H1 (cell line): ENCODE results near the gene HTR1B. TPM values are rescaled to one million over a fixed set of nuclear protein-coding genes. Genes with fewer than 3 reads are reported as not detected.

ENCODE experiments used
- CTCF ChIA-PET: fragments of 300-600 bp; sonication (Branson Sonifier 250); formaldehyde crosslinking; loops from one replicate; lab custom pipeline; 2021; ENCODE audit not compliant: partially characterized antibody; lab: Charles Lee
- POLR2A ChIA-PET: fragments of 300-600 bp; sonication (Branson Sonifier 250); formaldehyde crosslinking; loops from one replicate; lab custom pipeline; 2021; ENCODE audit warnings: inconsistent platforms; ENCODE audit not compliant: partially characterized antibody; lab: Charles Lee
- DNase-seq, 2 experiments: peaks; one replicate each; pipeline versions ENCODE4 v3.0.0 to v3.0.0-alpha.2; 2010 to 2022; ENCODE audit warnings: low spot score in 2 of 2, low read depth in 1 of 2, mixed read lengths in 1 of 2
- FAIRE-seq: peaks from 2 replicates; lab custom pipeline; 2011; peaks lifted over from hg19 to GRCh38; lab: Jason Lieb, UNC
- H2AFZ ChIP-seq: 2 replicates; pipeline ENCODE4 v1.8.1; 2012; ENCODE audit warnings: low read length, inconsistent platforms
- H2AK5ac ChIP-seq: 2 replicates; pipeline ENCODE4 v1.6.1; 2013; ENCODE audit warnings: low read depth, low read length
- H2BK120ac ChIP-seq: replicated peaks from 2 replicates; pipeline ENCODE3; 2013; ENCODE audit warnings: low read depth, low read length, inconsistent platforms
- H2BK12ac ChIP-seq: 2 replicates; pipeline ENCODE4 v1.6.1; 2013; ENCODE audit warnings: low read depth, low read length
- H2BK15ac ChIP-seq: 2 replicates; pipeline ENCODE4 v1.6.1; 2013; ENCODE audit warnings: low read length
- H2BK20ac ChIP-seq: 2 replicates; pipeline ENCODE4 v1.6.1; 2013; ENCODE audit warnings: low read length
- H2BK5ac ChIP-seq: 2 replicates; pipeline ENCODE4 v1.6.1; 2013; ENCODE audit warnings: low read depth, low read length
- H3K14ac ChIP-seq: 2 replicates; pipeline ENCODE4 v1.6.1; 2013; ENCODE audit warnings: inconsistent platforms; ENCODE audit not compliant: insufficient read length
- H3K18ac ChIP-seq: 2 replicates; pipeline ENCODE4 v1.6.1; 2013; ENCODE audit warnings: low read length; ENCODE audit errors: extremely low read depth
- H3K23ac ChIP-seq: 2 replicates; pipeline ENCODE4 v1.6.1; 2013; ENCODE audit warnings: inconsistent platforms; ENCODE audit not compliant: insufficient read length
- H3K23me2 ChIP-seq: 2 replicates; pipeline ENCODE4 v1.6.1; 2013; ENCODE audit warnings: low read depth, low read length
- H3K27ac ChIP-seq: 2 replicates; pipeline ENCODE4 v1.6.1; 2011; ENCODE audit warnings: low read depth, low read length, inconsistent platforms
- H3K27me3 ChIP-seq, 4 experiments: replicated peaks in 1 of 4; 1 replicate in 1 of 4; 2 replicates in 3 of 4; pipeline versions ENCODE4 v1.6.1 to v1.8.1; 2011 to 2013; ENCODE audit warnings: low read length in 3 of 4, mild to moderate bottlenecking in 3 of 4, inconsistent platforms in 2 of 4, mixed read lengths in 2 of 4, moderate library complexity in 1 of 4; ENCODE audit not compliant: control insufficient read depth in 3 of 4, insufficient read depth in 3 of 4; ENCODE audit errors: extremely low read depth in 1 of 4
- H3K36me3 ChIP-seq, 4 experiments: 2 replicates each; pipeline versions ENCODE4 v1.6.1 to v1.8.1; 2011 to 2013; ENCODE audit warnings: mild to moderate bottlenecking in 4 of 4, low read length in 3 of 4, moderate library complexity in 2 of 4, control low read depth in 1 of 4, inconsistent platforms in 1 of 4; ENCODE audit not compliant: insufficient read depth in 4 of 4, control insufficient read depth in 2 of 4
- H3K4ac ChIP-seq: replicated peaks from 2 replicates; pipeline ENCODE3; 2013; ENCODE audit warnings: low read length, low read depth, mixed read lengths, inconsistent platforms; ENCODE audit not compliant: insufficient read length
- H3K4me1 ChIP-seq, 4 experiments: replicated peaks in 1 of 4; 1 replicate in 1 of 4; 2 replicates in 3 of 4; pipeline versions ENCODE4 v1.6.1 to v1.8.1; 2011 to 2013; ENCODE audit warnings: low read length in 3 of 4, inconsistent platforms in 2 of 4, mixed read lengths in 1 of 4; ENCODE audit not compliant: insufficient read depth in 4 of 4, control insufficient read depth in 3 of 4
- H3K4me2 ChIP-seq, 2 experiments: 2 replicates each; pipeline versions ENCODE4 v1.6.1 to v1.8.1; 2011 to 2013; ENCODE audit warnings: low read depth in 2 of 2, low read length in 2 of 2, control low read depth in 1 of 2, inconsistent platforms in 1 of 2, mild to moderate bottlenecking in 1 of 2; ENCODE audit not compliant: insufficient read depth in 1 of 2
- H3K4me3 ChIP-seq, 4 experiments: fragments of 200-600, 300-600 bp in 1 of 4; sonication (generic), shearing (Covaris generic), sonication (Bioruptor Twin) in 1 of 4; 2 replicates each; pipeline versions ENCODE4 v1.5.1 to v1.8.1; 2011 to 2016; ENCODE audit warnings: low read length in 4 of 4, low read depth in 3 of 4, control low read depth in 2 of 4, inconsistent platforms in 2 of 4, mild to moderate bottlenecking in 2 of 4, mixed read lengths in 1 of 4, moderate library complexity in 1 of 4; ENCODE audit not compliant: insufficient read depth in 2 of 4; ENCODE audit errors: extremely low read depth in 1 of 4
- H3K56ac ChIP-seq: replicated peaks from 2 replicates; pipeline ENCODE3; 2013; ENCODE audit warnings: low read depth, mild to moderate bottlenecking, mixed read lengths, low read length, inconsistent platforms; ENCODE audit not compliant: insufficient read length
- H3K79me1 ChIP-seq: 2 replicates; pipeline ENCODE4 v1.6.1; 2013; ENCODE audit warnings: low read depth, low read length, control low read depth
- H3K79me2 ChIP-seq, 2 experiments: 2 replicates each; pipeline versions ENCODE4 v1.6.1 to v1.8.1; 2012 to 2013; ENCODE audit warnings: low read length in 2 of 2, mild to moderate bottlenecking in 2 of 2, inconsistent platforms in 1 of 2; ENCODE audit not compliant: insufficient read depth in 2 of 2, control insufficient read depth in 1 of 2
- H3K9ac ChIP-seq, 4 experiments: replicated peaks in 1 of 4; 1 replicate in 1 of 4; 2 replicates in 3 of 4; pipeline versions ENCODE4 v1.6.1 to v1.8.1; 2011 to 2013; ENCODE audit warnings: low read depth in 3 of 4, low read length in 3 of 4, control low read depth in 2 of 4, mild to moderate bottlenecking in 2 of 4, moderate library complexity in 2 of 4, inconsistent platforms in 1 of 4; ENCODE audit errors: extremely low read depth in 1 of 4
- H3K9me3 ChIP-seq, 2 experiments: 2 replicates each; pipeline versions ENCODE4 v1.6.1 to v1.8.1; 2012 to 2013; ENCODE audit warnings: mild to moderate bottlenecking in 2 of 2, moderate library complexity in 2 of 2, control low read depth in 1 of 2, inconsistent platforms in 1 of 2, low read depth in 1 of 2, low read length in 1 of 2, mixed read lengths in 1 of 2; ENCODE audit not compliant: insufficient read depth in 2 of 2
- H4K20me1 ChIP-seq, 2 experiments: replicated peaks in 1 of 2; 2 replicates each; pipeline versions ENCODE3 to v1.8.1; 2011 to 2013; ENCODE audit warnings: inconsistent platforms in 2 of 2, low read length in 2 of 2, mild to moderate bottlenecking in 1 of 2; ENCODE audit not compliant: insufficient read depth in 2 of 2, control insufficient read depth in 1 of 2
- H4K5ac ChIP-seq: 2 replicates; pipeline ENCODE4 v1.6.1; 2013; ENCODE audit warnings: low read length, low read depth, mixed read lengths, inconsistent platforms; ENCODE audit not compliant: insufficient read length
- H4K8ac ChIP-seq: 2 replicates; pipeline ENCODE4 v1.8.0; 2013; ENCODE audit warnings: mild to moderate bottlenecking, moderate library complexity, low read length, inconsistent platforms; ENCODE audit not compliant: insufficient read depth; ENCODE audit errors: extremely low read depth
- H4K91ac ChIP-seq: replicated peaks from 2 replicates; pipeline ENCODE3; 2013; ENCODE audit warnings: low read length, mixed read lengths, inconsistent platforms; ENCODE audit not compliant: insufficient read length
- BACH1 ChIP-seq: IDR thresholded peaks from 2 replicates; pipeline ENCODE4 v1.6.1; 2012; ENCODE audit warnings: low read length, improper control_type of control experiment
- CHD1 ChIP-seq: IDR thresholded peaks from 2 replicates; pipeline ENCODE4 v1.6.1; 2012; ENCODE audit warnings: low read depth, low read length, improper control_type of control experiment
- CTBP2 ChIP-seq: IDR thresholded peaks from 2 replicates; pipeline ENCODE4 v1.7.0; 2011; ENCODE audit warnings: borderline replicate concordance, mild to moderate bottlenecking, moderate library complexity, mixed read lengths, low read length; ENCODE audit not compliant: insufficient read depth, insufficient read length
- EGR1 ChIP-seq: IDR thresholded peaks from 2 replicates; pipeline ENCODE4 v1.6.1; 2011; ENCODE audit warnings: low read depth, low read length, borderline replicate concordance
- NRF1 ChIP-seq: IDR thresholded peaks from 2 replicates; pipeline ENCODE4 v1.6.1; 2011; ENCODE audit warnings: mild to moderate bottlenecking, low read depth, low read length, improper control_type of control experiment
- PHF8 ChIP-seq: fragments of 200-600 bp; sonication (generic); conservative IDR thresholded peaks from 2 replicates; pipeline ENCODE4 v1.7.1; 2012; ENCODE audit warnings: low read depth, mild to moderate bottlenecking, inconsistent platforms, low read length, moderate library complexity
- POLR2AphosphoS5 ChIP-seq: IDR thresholded peaks from 2 replicates; pipeline ENCODE4 v1.6.1; 2011; ENCODE audit warnings: low read depth, low read length
- SIN3A ChIP-seq, 2 experiments: IDR thresholded peaks in 1 of 2; conservative IDR thresholded peaks in 1 of 2; 2 replicates each; pipeline ENCODE4 v1.6.1; 2011 to 2012; ENCODE audit warnings: low read length in 2 of 2, improper control_type of control experiment in 1 of 2, low read depth in 1 of 2, mild to moderate bottlenecking in 1 of 2
- SIRT6 ChIP-seq: IDR thresholded peaks from one replicate; pipeline ENCODE4 v1.7.1; 2012; ENCODE audit warnings: low read length, inconsistent platforms
- SIX5 ChIP-seq: IDR thresholded peaks from 2 replicates; pipeline ENCODE4 v1.6.1; 2011; ENCODE audit warnings: mild to moderate bottlenecking, low read depth, low read length
- TAF1 ChIP-seq: IDR thresholded peaks from 2 replicates; pipeline ENCODE4 v1.6.1; 2011; ENCODE audit warnings: mild to moderate bottlenecking, low read depth, low read length
- YY1 ChIP-seq: IDR thresholded peaks from 2 replicates; pipeline ENCODE4 v1.6.1; 2011; ENCODE audit warnings: low read depth, mild to moderate bottlenecking, low read length
- WGBS, 2 experiments: shearing (Covaris generic) in 1 of 2; methylation state at CpG; one replicate each; pipeline versions ENCODE4 v1.1.6 to v1.1.7; 2013 to 2015; ENCODE audit warnings: low lambda C conversion rate in 2 of 2, mixed read lengths in 2 of 2, inconsistent platforms in 1 of 2, low coverage in 1 of 2, missing lambda C conversion rate in 1 of 2; ENCODE audit not compliant: insufficient replicate concordance in 2 of 2, insufficient coverage in 1 of 2, insufficient read length in 1 of 2; ENCODE audit errors: extremely low coverage in 1 of 2, missing lambda C conversion rate in 1 of 2; 5-methylcytosine and 5-hydroxymethylcytosine counted together
- polyA plus RNA-seq, 7 experiments: library from polyadenylated mRNA; depleted of rRNA in 3 of 7; stranded (reverse) in 5 of 7; unstranded in 2 of 7; fragments of >200 nt in 5 of 7; fragments of 200-250 nt in 2 of 7; gene quantifications; 1 replicate in 5 of 7; 2 replicates in 1 of 7; 4 replicates in 1 of 7; pipeline versions ENCODE4 v1.2.1 to v1.2.3, GENCODE V29; 2011 to 2013; ENCODE audit warnings: missing spikeins in 2 of 7, mixed read lengths in 2 of 7
- total RNA-seq: library from RNA; stranded (reverse); fragmentation: NEBNext Ultra II Directional; extraction: Animal tissue kit (Norgen Biotek cat#: 25700); gene quantifications from 2 replicates; pipeline ENCODE4 v1.2.1, GENCODE V29; 2021

HTR1B gene
- total and polyA plus RNA-seq, 2 of the 8 experiments (the other 6 are each of a cell fraction or from before 2014, with no cell fraction given): 1.1 to 1.4 TPM

DNA sequence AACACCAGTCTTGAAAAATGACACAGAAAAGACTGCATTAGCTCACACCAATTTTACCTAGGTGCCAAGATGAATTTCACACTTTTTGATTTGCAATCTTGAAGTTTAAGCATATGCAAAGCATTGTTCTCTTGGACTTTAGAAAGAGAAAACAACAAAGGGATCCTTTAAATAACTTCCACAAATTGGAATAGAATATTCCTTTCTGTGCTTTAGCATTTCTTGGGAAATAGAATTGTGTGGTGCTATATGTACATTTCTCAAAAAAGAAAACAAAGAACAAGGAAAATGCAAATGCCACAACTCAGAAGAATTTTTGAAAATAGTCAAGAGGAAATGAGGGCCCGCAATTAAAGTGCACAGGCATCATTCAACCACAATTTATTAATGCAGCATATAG is 17.0 kb downstream of the HTR1B start:
- no peaks in the 10 kb centered on the region for H3K27me3 ChIP-seq
- ChIA-PET CTCF (interaction anchor here (1.3 kb wide), 1 partner anchor 180 kb away, joined by 3 read pairs; no protein-coding TSS in a partner anchor), POLR2A (no interaction called here)
- H4K20me1 ChIP-seq: no peaks in the 10 kb centered on the region
- no peaks in the 10 kb centered on the region; a peak in 1 of 7 replicates for H3K4me1 ChIP-seq
- no peak overlapping the region for H3K23ac ChIP-seq
- DNase-seq (no peak), FAIRE-seq (peak; percentile 28)
- H2BK15ac ChIP-seq: no peak overlapping the region
- H3K79me1 ChIP-seq: no peaks in the 10 kb centered on the region
- TF ChIP-seq EGR1: no peak
- TF ChIP-seq PHF8: no peak
- no peak for TF ChIP-seq YY1
- no peak for TF ChIP-seq BACH1
- no peak for TF ChIP-seq TAF1
- no peak for TF ChIP-seq SIN3A (conservative IDR thresholded peaks at IDR 0.05 in 1 of 2, IDR thresholded peaks at IDR 0.05 in 1 of 2; ENCODE audit: low read depth in 1 of 2, low read length in 2 of 2)
- TF ChIP-seq SIRT6: no peak
- TF ChIP-seq CHD1: no peak
- TF ChIP-seq POLR2AphosphoS5: no peak
- no peak for TF ChIP-seq NRF1
- TF ChIP-seq SIX5: no peak
- no peak for TF ChIP-seq CTBP2
- H4K91ac ChIP-seq: no peak overlapping the region
- no peak overlapping the region for H2BK20ac ChIP-seq
- no peak overlapping the region for H3K18ac ChIP-seq
- H3K36me3 ChIP-seq: no peaks in the 10 kb centered on the region
- H3K9ac ChIP-seq: no peak overlapping the region
- no peak overlapping the region for H3K27ac ChIP-seq
- no peak overlapping the region for H2AFZ ChIP-seq
- no peak overlapping the region for H4K8ac ChIP-seq
- no peak overlapping the region for H3K4me2 ChIP-seq
- H2BK120ac ChIP-seq: no peak overlapping the region
- no peak overlapping the region for H3K4me3 ChIP-seq
- H3K23me2 ChIP-seq: no peaks in the 10 kb centered on the region
- H3K79me2 ChIP-seq: no peaks in the 10 kb centered on the region
- H3K4ac ChIP-seq: no peak overlapping the region
- H3K56ac ChIP-seq: no peak overlapping the region
- H2AK5ac ChIP-seq: no peak overlapping the region
- H3K14ac ChIP-seq: no peak overlapping the region
- H3K9me3 ChIP-seq: no peaks in the 10 kb centered on the region
- WGBS, 2 experiments: 89% methylated on average over 1 of the region's 1 CpG; no CpG with 5 or more reads in 1 of the 2 experiments
- no peak overlapping the region for H2BK12ac ChIP-seq
- no peak overlapping the region for H2BK5ac ChIP-seq
- no peak overlapping the region for H4K5ac ChIP-seq
